Right atrium auricular region (tissue), 2 donors: ENCODE measurements around the gene MAGT1. TPM values are rescaled to one million over a fixed set of nuclear protein-coding genes. Genes with fewer than 3 reads are reported as not detected.
"Not testable (repeated sequence)": the region's sequence is repeated elsewhere in the genome, so short reads cannot be mapped to it uniquely, and the experiment has no call there.

ENCODE experiments used
- DNase-seq: peaks from one replicate; pipeline ENCODE4 v3.0.0-alpha.2; 2019; ENCODE audit warnings: low spot score
- H3K27ac ChIP-seq, 2 donors: fragments of 200-600 bp; sonication (generic); 1 replicate in 1 of 2; 2 replicates in 1 of 2; pipeline ENCODE4 v1.5.1; 2016 to 2019
- H3K27me3 ChIP-seq, 2 donors: fragments of 200-600 bp; sonication (generic); one replicate each; pipeline versions ENCODE4 v1.5.1 to v1.6.0; 2017 to 2019
- H3K36me3 ChIP-seq: fragments of 200-600 bp; sonication (generic); one replicate; pipeline ENCODE4 v1.5.1; 2016
- H3K4me1 ChIP-seq, 2 donors: fragments of 200-600 bp; sonication (generic); one replicate each; pipeline versions ENCODE4 v1.5.1 to v1.6.0; 2017 to 2019
- H3K4me3 ChIP-seq, 2 donors: fragments of 200-600 bp; sonication (generic); 1 replicate in 1 of 2; 2 replicates in 1 of 2; pipeline ENCODE4 v1.5.1; 2017 to 2019; ENCODE audit warnings: mild to moderate bottlenecking in 1 of 2, moderate library complexity in 1 of 2
- H3K9me3 ChIP-seq, 2 donors: fragments of 200-600 bp; sonication (generic); one replicate each; pipeline ENCODE4 v1.5.1; 2019
- total RNA-seq, 2 donors: library from RNA; depleted of rRNA; stranded (reverse); fragments of >200 nt; gene quantifications; one replicate each; pipeline ENCODE4 v1.1.0, GENCODE V29; 2016
- TF ChIP-seq, protein P1 (sequence below), 2 donors: fragments of 200-600 bp; sonication (generic); IDR thresholded peaks; one replicate each; pipeline ENCODE4 v1.5.1; 2019; ENCODE audit warnings: antibody characterized with exemption in 2 of 2

Gene MAGT1
- total RNA-seq, 2 donors from 2014 or later, result 48.4 to 55.5 TPM

- Histone ChIP-seq H3K9me3 (no peaks in the 10 kb centered on the region), H3K4me3 (no peak overlapping the region), H3K27ac (no peak overlapping the region), H3K4me1 (peaks cover 0 to under 1% of the 10 kb centered on the region in 2 donors), H3K27me3 (no peaks in the 10 kb centered on the region), H3K36me3 (no peaks in the 10 kb centered on the region)
- TF ChIP-seq, protein P1, sequence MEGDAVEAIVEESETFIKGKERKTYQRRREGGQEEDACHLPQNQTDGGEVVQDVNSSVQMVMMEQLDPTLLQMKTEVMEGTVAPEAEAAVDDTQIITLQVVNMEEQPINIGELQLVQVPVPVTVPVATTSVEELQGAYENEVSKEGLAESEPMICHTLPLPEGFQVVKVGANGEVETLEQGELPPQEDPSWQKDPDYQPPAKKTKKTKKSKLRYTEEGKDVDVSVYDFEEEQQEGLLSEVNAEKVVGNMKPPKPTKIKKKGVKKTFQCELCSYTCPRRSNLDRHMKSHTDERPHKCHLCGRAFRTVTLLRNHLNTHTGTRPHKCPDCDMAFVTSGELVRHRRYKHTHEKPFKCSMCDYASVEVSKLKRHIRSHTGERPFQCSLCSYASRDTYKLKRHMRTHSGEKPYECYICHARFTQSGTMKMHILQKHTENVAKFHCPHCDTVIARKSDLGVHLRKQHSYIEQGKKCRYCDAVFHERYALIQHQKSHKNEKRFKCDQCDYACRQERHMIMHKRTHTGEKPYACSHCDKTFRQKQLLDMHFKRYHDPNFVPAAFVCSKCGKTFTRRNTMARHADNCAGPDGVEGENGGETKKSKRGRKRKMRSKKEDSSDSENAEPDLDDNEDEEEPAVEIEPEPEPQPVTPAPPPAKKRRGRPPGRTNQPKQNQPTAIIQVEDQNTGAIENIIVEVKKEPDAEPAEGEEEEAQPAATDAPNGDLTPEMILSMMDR (IDR thresholded peaks at IDR 0.05), result no peak
- DNase-seq, result no peak
Observed at GRCh38 chrX:77930581-77930980, 35.3 kb upstream of the MAGT1 start.

DNA sequence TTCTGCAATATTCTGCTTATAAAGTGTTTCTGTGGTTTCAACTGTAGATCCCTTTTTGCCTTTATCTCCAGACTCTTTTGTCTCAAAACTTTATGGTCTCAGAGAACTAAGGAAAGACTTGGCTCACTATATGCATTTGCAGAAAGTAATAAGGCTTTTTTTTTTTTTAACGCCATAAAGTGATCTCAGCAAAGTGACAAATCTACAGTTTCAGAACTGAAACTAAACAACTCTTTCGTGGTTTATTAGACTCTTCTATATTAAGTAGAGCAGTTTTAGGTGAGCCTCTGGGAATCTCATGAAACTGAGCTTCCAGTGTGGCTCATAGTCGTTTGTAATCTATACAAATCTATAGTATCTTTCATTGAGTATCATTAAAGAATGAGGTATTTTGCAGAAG is 30.5 kb upstream of the MAGT1 start:
- Histone ChIP-seq H3K4me1 (peaks cover 0 to 4% of the 10 kb centered on the region in 2 donors), H3K27me3 (no peaks in the 10 kb centered on the region), H3K27ac (no peak overlapping the region), H3K4me3 (no peak overlapping the region), H3K36me3 (no peaks in the 10 kb centered on the region), H3K9me3 (no peaks in the 10 kb centered on the region)
- DNase-seq, result no peak
- TF ChIP-seq, protein P1 (IDR thresholded peaks at IDR 0.05), result no peak

DNA sequence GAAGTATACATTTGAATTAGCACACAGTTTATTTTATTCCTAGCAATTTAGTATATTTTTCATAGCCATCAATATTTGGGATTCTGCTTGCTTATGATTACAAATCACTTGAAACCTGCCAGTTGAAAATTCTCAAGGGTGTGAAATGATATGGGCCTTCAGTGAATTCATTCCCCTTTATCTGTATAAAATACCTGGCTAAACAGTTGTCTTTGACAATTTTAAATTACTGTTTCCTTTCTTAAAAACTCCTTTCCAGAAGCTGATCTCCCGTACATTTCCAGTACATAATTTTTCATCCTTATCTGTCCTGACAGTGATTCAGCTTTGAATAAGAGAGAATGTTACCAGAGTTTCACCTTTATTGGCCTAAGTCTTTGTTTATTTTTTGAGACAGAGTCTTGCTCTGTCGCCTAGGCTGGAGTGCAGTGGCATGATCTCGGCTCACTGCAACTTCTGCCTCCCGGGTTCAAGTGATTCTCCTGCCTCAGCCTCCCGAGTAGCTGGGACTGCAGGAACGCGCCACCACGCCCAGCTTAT is 29.2 kb upstream of the MAGT1 start:
- H3K27ac ChIP-seq, result no peak overlapping the region

DNA sequence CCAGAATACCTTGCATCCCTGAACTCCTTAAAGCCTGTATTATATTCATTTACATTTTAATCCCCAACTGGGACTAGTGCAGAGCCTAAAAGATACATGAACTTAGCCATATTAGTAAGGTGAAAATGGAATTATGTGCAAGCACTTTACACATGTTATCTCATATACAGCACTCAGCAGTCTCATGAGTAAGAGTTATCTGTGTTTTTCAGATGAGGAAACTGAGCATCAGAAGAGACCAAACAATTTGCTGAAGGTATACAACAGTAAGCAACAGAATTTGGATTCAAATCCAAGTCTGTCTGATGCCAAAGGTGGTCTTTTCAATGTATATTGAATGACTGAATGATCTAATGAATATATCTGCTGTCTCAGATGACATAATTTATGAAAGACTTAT is 27.6 kb upstream of the MAGT1 start:
- TF ChIP-seq, protein P1 (IDR thresholded peaks at IDR 0.05), result no peak
- no peak overlapping the region for H3K4me3 ChIP-seq
- H3K9me3 ChIP-seq, result no peaks in the 10 kb centered on the region
- no peaks in the 10 kb centered on the region for H3K27me3 ChIP-seq
- H3K4me1 ChIP-seq, result peaks cover 0 to 11% of the 10 kb centered on the region in 2 donors
- no peak overlapping the region for H3K27ac ChIP-seq
- DNase-seq, result no peak
- no peaks in the 10 kb centered on the region for H3K36me3 ChIP-seq

More for the DNA sequence above, 29.2 kb upstream of the MAGT1 start:
- TF ChIP-seq, protein P1 (IDR thresholded peaks at IDR 0.05), result no peak
- H3K27me3 ChIP-seq, result no peaks in the 10 kb centered on the region
- peaks cover 0 to 4% of the 10 kb centered on the region in 2 donors for H3K4me1 ChIP-seq
- DNase-seq, result no peak
- no peak overlapping the region for H3K4me3 ChIP-seq
- no peaks in the 10 kb centered on the region for H3K36me3 ChIP-seq
- H3K9me3 ChIP-seq, result no peaks in the 10 kb centered on the region

DNA sequence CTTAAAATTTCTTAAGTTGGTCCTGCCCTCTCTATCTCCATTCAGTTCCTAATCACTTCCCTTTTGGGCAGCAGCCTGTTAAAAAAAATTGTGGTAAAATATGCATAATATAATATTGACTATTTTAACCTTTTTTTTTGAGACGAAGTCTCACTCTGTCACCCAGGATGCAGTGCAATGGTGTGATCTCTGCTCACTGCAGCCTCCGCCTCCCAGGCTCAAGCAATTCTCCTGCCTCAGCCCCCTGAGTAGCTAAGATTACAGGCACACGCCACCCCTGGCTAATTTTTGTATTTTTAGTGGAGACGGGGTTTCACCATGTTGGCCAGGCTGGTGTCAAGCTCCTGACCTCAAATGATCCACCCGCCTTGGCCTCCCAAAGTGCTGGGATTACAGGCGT is 24.1 kb upstream of the MAGT1 start:
- not testable (repeated sequence) for H3K27ac ChIP-seq, DNase-seq, H3K4me1 ChIP-seq, H3K27me3 ChIP-seq, H3K36me3 ChIP-seq, H3K4me3 ChIP-seq, H3K9me3 ChIP-seq

DNA sequence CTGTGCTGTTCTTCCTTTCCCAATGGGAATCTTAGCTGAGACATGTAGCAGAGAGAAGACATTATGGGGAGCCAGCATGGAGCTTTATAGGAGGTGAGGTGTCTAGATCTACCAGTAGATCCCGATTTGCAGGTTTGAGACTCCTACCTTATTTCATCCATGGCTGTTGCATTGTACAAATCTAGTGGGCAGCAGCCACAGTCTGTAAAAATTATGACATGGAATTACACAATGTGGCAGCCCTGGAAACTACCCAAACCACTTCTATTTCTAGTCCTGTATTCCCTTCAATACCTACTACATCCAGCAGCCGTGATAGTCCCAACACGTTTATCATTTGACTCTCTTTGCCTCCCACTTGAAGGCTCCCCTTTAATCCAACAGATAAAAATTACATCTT is 23.3 kb upstream of the MAGT1 start:
- H3K4me3 ChIP-seq, result no peak overlapping the region
- no peak overlapping the region for H3K27ac ChIP-seq
- no peaks in the 10 kb centered on the region for H3K36me3 ChIP-seq
- TF ChIP-seq, protein P1 (IDR thresholded peaks at IDR 0.05), result no peak
- DNase-seq, result no peak
- H3K9me3 ChIP-seq, result no peaks in the 10 kb centered on the region
- no peaks in the 10 kb centered on the region for H3K27me3 ChIP-seq
- H3K4me1 ChIP-seq, result peaks cover 0 to 8% of the 10 kb centered on the region in 2 donors
